Measurements from ENCODE around the gene NOTUM. TPM values are rescaled to one million over a fixed set of nuclear protein-coding genes. Genes with fewer than 3 reads are reported as not detected.
A peak's percentile ranks its signal among the peaks of the same experiment; 100 is the strongest.

Gene NOTUM
- total RNA-seq, 1 donor from 2014 or later, result 0.07 TPM

GRCh38 chr17:81978524-81979298 lies 17.7 kb upstream of the NOTUM start:
- DNase-seq (ENCODE audit: low read depth, low spot score), result no peak

DNA sequence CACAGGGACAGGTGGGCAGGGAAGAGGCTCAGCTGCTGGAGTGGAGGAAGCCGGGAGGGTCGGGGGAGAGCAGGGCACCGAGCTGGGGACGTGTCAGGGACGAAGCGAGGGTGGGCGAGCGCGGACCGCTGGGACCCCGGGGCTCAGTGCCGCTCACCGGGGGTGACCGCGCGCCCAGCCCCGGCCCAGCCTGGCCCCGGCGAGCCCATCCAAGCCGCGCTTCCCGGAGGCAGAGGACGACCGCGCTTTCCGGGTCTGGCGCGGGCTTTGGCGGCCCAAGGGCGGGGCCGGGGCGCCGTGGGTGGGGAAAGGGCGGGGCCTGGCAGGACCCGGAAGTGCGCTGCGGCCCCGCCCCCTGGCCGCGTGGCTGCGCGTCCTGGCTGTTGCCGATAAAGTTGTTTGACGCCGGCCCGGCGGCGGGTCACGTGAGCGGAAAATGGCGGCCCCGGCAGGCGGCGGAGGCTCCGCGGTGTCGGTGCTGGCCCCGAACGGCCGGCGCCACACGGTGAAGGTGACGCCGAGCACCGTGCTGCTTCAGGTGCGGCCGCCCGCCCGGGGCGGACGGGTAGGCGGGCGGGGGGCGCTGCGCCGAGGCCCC lies 16.3 kb upstream of the NOTUM start, which contains the start of gene ASPSCR1:
Gene ASPSCR1 (plus strand): TSS at position 419 of the 598 bp plus-strand sequence. CDS start 18 bp downstream, at position 437.
- DNase-seq (ENCODE audit: low read depth, low spot score), result peak; percentile 76

GRCh38 chr17:81976332-81977210 lies 15.6 kb upstream of the NOTUM start:
- no peak for DNase-seq (ENCODE audit: low read depth, low spot score)

GRCh38 chr17:81973432-81973831 lies 12.4 kb upstream of the NOTUM start:
- no peak for DNase-seq (ENCODE audit: low read depth, low spot score)

DNA sequence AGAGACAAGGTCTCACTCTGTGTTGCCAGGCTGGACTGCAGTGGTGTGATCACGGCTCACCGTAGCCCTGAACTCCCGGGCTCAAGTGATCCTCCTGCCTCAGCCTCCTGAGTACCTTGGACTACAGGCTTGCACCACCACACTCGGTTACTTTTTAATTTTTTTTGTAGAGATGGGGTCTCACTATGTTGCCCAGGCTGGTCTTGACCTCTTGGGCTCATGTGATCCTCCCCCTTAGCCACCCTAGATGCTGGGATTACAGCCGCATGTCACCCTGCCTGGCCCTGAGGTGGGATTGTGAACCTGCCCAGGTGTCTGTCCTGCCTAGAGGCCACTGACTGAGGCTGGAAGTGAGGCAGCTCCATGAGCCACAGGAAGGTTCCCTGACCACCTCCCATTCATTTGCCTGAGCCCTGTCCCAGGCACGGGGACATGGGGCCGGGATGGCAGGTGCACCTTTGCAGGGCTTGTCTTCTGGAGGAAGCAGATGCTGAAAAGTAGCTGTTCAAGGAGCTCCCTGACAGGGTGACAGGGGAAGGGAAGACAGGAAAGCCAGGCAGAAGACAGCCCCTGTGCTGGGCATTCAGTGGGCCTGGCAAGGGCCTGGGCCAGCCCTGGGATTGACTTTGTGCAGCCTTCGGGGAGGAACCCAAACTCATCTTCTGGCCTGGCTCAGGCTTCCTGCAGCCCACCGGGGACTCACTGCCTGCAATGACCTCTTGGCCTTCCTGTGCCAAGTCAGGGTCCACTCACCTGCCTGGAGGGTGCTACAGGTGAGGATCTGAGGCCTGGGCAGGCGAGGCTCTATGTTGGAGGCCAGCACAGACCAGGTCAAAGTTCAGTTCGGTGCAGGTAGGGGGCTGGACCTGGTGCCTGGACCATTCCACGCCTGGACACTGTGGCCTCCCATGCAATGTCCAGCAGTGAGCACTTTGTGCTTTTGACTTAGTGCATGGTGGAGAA lies 8.1 kb upstream of the NOTUM start:
- no peak for DNase-seq (ENCODE audit: low read depth, low spot score)

GRCh38 chr17:81968396-81968745 lies 7.4 kb upstream of the NOTUM start:
- no peak for DNase-seq (ENCODE audit: low read depth, low spot score)

DNA sequence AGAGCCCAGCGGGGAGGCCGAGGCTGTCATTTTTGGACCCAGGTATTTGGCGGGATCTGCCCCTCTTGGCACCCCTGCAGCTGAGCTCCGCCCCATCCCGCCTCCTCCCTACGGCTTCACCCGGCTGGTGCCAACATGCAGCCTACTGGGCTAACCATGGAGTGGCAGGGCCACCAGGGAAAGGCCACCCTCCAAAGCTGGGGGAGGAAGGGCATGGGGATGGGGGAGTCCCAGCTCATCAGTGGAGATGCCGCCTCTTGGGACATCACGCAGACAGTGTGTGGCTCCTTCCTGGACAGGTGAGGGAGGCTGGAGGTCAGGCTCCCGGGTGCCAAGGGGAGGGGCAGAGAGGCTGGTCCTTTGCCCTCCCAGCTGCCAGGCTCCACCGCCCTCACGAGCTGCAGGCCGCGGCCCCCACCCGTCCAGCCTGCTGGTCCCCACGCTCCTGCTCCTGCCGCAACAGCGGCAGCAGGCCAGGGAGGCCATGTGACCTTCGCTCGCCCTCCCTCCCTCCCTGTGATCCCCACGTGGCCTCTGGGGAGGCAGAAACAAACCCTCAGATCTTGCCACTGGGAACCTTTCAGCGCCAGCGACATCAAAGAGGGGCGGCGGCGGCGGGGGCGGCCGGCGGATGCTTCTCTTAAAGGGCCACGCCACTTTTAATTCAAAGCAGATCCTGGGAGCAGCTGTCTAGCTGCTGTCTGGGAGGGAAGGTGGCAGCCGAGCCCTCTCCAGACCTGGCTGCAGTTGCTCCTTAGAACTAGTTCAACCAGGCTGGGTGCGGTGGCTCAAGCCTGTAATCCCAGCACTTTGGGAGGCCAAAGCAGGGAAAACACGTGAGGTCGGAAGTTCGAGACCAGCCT lies 6.8 kb upstream of the NOTUM start:
- DNase-seq (ENCODE audit: low read depth, low spot score), result no peak

- DNase-seq (ENCODE audit: low read depth, low spot score), result no peak
Observed at GRCh38 chr17:81967244-81967532, 6.2 kb upstream of the NOTUM start.

DNA sequence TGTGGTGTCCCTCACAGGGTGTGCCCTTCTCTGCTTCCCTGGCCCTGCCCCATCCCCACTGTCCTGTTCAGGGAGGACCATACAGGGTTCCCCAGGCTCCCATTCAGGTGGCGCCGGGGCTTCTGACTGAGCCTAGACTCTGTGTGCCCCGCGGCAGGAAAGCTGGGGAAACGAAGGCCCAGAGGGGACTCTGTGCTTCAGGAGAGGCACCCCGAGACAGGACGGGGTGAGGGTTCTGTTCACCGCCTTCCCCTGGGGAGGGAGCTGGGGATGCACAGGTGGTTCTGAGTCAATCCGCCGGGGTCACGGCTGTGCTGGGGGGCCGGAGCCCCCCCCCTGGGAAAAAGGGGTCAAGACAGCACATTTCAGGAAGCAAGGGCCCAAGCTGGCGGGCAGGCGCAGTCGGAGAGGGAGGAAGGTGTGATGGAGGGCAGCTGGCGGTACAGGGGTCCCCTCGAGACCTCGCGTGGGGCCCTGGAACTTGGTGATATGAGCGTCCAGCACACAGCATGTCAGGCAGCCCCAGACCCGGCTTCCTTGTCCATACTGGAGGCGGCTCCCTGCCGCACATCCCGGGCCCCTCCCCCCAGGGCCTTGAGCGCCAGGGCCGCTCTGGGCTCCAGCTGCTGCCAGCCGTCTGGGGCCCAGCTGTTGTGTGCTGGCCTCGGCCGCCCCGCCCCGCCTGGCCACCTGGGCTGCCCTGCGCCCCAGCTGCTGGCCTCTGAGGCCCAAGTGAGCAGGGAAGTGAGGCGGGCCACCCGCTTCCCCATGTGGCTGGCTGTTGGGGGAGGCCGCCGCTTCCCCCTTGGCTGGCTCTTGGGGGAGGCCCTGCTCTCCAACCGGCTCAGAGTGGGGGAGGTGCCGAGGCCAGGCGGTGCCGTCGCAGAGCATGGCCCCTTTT lies 5.6 kb upstream of the NOTUM start:
- no peak for DNase-seq (ENCODE audit: low read depth, low spot score)

DNA sequence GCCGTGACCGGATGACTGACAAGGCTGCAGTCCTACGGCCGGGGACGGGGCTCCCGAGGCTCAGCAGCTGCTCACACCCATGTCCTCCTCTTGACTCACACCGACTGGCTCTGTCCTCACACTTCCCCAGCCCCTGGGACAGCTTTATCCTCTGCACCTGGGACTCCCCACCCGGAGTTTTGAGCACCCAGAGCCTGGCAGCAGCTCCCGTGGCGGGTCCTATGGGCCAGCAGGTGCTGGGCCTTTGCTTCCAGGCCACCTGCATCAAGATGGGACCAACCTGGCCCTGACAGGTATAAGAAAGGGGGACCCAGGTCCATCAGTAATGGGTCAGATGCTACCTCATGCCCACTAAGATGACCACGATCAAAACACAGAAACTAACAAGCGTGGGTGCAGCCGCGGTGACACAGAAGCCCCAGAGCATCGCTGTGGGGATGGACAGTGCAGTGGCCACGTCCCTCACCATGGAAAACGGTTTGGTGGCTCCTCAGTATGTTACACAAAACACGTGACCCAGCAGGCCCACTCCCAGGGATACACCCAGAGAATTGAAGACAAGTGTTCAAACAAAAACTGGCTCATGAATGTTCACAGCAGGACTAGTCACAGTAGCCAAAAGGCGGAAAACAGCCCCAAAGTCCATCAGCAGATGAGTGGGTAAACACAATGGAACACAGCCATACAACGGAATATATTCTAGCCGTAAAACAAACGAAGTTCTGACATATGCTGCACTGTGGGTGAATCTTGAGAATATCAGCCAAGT lies 3.3 kb upstream of the NOTUM start:
- no peak for DNase-seq (ENCODE audit: low read depth, low spot score)

- no peak for DNase-seq (ENCODE audit: low read depth, low spot score)
Observed at GRCh38 chr17:81962499-81963441, 1.8 kb upstream of the NOTUM start.

GRCh38 chr17:81961521-81962498 lies 823 bp upstream of the NOTUM start:
- no peak for DNase-seq (ENCODE audit: low read depth, low spot score)

- DNase-seq (ENCODE audit: low read depth, low spot score), result no peak
Observed at GRCh38 chr17:81960130-81960958, 643 bp downstream of the NOTUM start.

GRCh38 chr17:81959362-81960129 lies 1.4 kb downstream of the NOTUM start:
- DNase-seq (ENCODE audit: low read depth, low spot score), result no peak

Data from pulmonary artery endothelial cell (primary cell).